Measurements from ENCODE around the gene PANK1. TPM values are rescaled to one million over a fixed set of nuclear protein-coding genes. Genes with fewer than 3 reads are reported as not detected.

PANK1 gene
- total RNA-seq, 1 experiment from 2014 or later = 24.0 TPM

GRCh38 chr10:89643812-89644690, 991 bp downstream of the PANK1 start:
- CTCF ChIA-PET = interaction anchor here (0.6 to 1.7 kb wide), 4 partner anchors 13 to 57 kb away, joined by 3 to 28 read pairs (median 4); partner anchors contain the start of gene KIF20B
- intact Hi-C loops (cut with micrococcal nuclease; ENCODE audit: unreplicated experiment) = loop anchor here (1.0 to 10.0 kb wide), 5 partner anchors 25 to 291 kb away; partner anchors contain the start of gene KIF20B
- BruUV-seq (replicated peaks) = TSS peak; percentile 98

GRCh38 chr10:89643431-89643811, 1.6 kb downstream of the PANK1 start:
- H3K4me1 Mint-ChIP-seq (ENCODE audit: low read depth, unreplicated experiment) = peaks cover 16% of the 10 kb centered on the region
- H3K4me1 ChIP-seq = peaks cover 25% of the 10 kb centered on the region
- no peak overlapping the region for H3K4me3 Mint-ChIP-seq (ENCODE audit: unreplicated experiment)
- peaks cover 6% of the 10 kb centered on the region for H3K36me3 Mint-ChIP-seq (ENCODE audit: insufficient read depth, unreplicated experiment)
- no peaks in the 10 kb centered on the region for H3K9me3 ChIP-seq
- ChIA-PET POLR2A (interaction anchor here (0.5 to 2.6 kb wide), 12 partner anchors 18 to 1945 kb away, joined by 3 to 54 read pairs (median 4); partner anchors contain the start of gene KIF20B), CTCF (interaction anchor here (0.6 to 1.7 kb wide), 4 partner anchors 12 to 58 kb away, joined by 3 to 28 read pairs (median 4); partner anchors contain the start of gene KIF20B)
- no TSS peak for BruUV-seq (replicated peaks)
- DNase-seq = no peak
- no peaks in the 10 kb centered on the region for H3K36me3 ChIP-seq (ENCODE audit: control insufficient read depth, insufficient read depth, low read length)
- H3K27me3 Mint-ChIP-seq (ENCODE audit: insufficient read depth, unreplicated experiment) = no peaks in the 10 kb centered on the region
- H3K27me3 ChIP-seq (replicated peaks; ENCODE audit: control insufficient read depth, insufficient read depth, low read length) = no peaks in the 10 kb centered on the region
- H3K27ac Mint-ChIP-seq (ENCODE audit: unreplicated experiment) = no peak overlapping the region
- no peaks in the 10 kb centered on the region for H3K9me3 Mint-ChIP-seq (ENCODE audit: unreplicated experiment)
- TF ChIP-seq, protein P1, sequence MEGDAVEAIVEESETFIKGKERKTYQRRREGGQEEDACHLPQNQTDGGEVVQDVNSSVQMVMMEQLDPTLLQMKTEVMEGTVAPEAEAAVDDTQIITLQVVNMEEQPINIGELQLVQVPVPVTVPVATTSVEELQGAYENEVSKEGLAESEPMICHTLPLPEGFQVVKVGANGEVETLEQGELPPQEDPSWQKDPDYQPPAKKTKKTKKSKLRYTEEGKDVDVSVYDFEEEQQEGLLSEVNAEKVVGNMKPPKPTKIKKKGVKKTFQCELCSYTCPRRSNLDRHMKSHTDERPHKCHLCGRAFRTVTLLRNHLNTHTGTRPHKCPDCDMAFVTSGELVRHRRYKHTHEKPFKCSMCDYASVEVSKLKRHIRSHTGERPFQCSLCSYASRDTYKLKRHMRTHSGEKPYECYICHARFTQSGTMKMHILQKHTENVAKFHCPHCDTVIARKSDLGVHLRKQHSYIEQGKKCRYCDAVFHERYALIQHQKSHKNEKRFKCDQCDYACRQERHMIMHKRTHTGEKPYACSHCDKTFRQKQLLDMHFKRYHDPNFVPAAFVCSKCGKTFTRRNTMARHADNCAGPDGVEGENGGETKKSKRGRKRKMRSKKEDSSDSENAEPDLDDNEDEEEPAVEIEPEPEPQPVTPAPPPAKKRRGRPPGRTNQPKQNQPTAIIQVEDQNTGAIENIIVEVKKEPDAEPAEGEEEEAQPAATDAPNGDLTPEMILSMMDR (IDR thresholded peaks at IDR 0.05; ENCODE audit: insufficient read depth in 1 of 2, low read depth in 1 of 2, low read length in 1 of 2, severe bottlenecking in 1 of 2, unreplicated experiment in 1 of 2) = no peak
- intact Hi-C loops (cut with micrococcal nuclease; ENCODE audit: unreplicated experiment) = loop anchor here (1.0 to 10.0 kb wide), 2 partner anchors 33 to 179 kb away; no protein-coding TSS in a partner anchor
- H3K4me3 ChIP-seq (ENCODE audit: low read depth, low read length) = peak overlapping the region; percentile 50

More at GRCh38 chr10:89643812-89644690, 991 bp downstream of the PANK1 start:
- Histone ChIP-seq H3K9me3 (peaks cover 3% of the 10 kb centered on the region; the same call in 1 of the 2 replicates), H3K4me3 (ENCODE audit: low read depth, low read length) (peak overlapping the region; percentile 83), H3K36me3 (ENCODE audit: control insufficient read depth, insufficient read depth, low read length) (no peaks in the 10 kb centered on the region), H3K27me3 (replicated peaks; ENCODE audit: control insufficient read depth, insufficient read depth, low read length) (no peaks in the 10 kb centered on the region), H3K4me1 (peaks cover 25% of the 10 kb centered on the region)
- peak; percentile 92 to 95 for DNase-seq
- POLR2A ChIA-PET = interaction anchor here (0.5 to 2.6 kb wide), 13 partner anchors 18 to 1945 kb away, joined by 3 to 54 read pairs (median 4); partner anchors contain the start of gene KIF20B
- Mint-ChIP-seq H3K27me3 (ENCODE audit: insufficient read depth, unreplicated experiment) (no peaks in the 10 kb centered on the region), H3K4me3 (ENCODE audit: unreplicated experiment) (no peak overlapping the region), H3K27ac (ENCODE audit: unreplicated experiment) (no peak overlapping the region), H3K36me3 (ENCODE audit: insufficient read depth, unreplicated experiment) (peaks cover 6% of the 10 kb centered on the region), H3K9me3 (ENCODE audit: unreplicated experiment) (no peaks in the 10 kb centered on the region), H3K4me1 (ENCODE audit: low read depth, unreplicated experiment) (peaks cover 16% of the 10 kb centered on the region)
- TF ChIP-seq, protein P1 (IDR thresholded peaks at IDR 0.05; ENCODE audit: insufficient read depth in 1 of 2, low read depth in 1 of 2, low read length in 1 of 2, severe bottlenecking in 1 of 2, unreplicated experiment in 1 of 2) = no peak

DNA sequence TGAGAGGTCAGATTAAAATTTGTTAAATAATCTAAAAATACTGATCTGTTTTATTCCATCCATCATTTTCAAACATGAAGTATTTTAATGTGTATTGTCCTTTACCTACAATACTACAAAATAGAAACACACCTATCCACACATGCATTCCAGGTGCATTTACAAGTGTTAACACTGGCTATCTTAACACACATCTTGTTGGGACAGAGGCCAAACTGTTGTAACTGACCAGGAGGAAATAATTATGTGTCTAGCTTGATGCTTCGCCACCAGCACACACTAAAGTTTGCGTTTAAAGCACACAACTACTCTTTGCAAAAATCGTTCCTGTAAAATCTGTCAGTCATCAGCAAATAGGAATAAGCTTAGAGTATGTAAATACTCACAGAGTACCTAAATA, 2.8 kb downstream of the PANK1 start:
- H3K27me3 Mint-ChIP-seq (ENCODE audit: insufficient read depth, unreplicated experiment) = no peaks in the 10 kb centered on the region
- Histone ChIP-seq H3K4me1 (peaks cover 22% of the 10 kb centered on the region), H3K36me3 (ENCODE audit: control insufficient read depth, insufficient read depth, low read length) (no peaks in the 10 kb centered on the region; the same call in 1 of the 2 replicates), H3K9me3 (no peaks in the 10 kb centered on the region), H3K27me3 (replicated peaks; ENCODE audit: control insufficient read depth, insufficient read depth, low read length) (no peaks in the 10 kb centered on the region), H3K4me3 (ENCODE audit: low read depth, low read length) (no peak overlapping the region)
- no peak overlapping the region for H3K27ac Mint-ChIP-seq (ENCODE audit: unreplicated experiment)
- H3K9me3 Mint-ChIP-seq (ENCODE audit: unreplicated experiment) = no peaks in the 10 kb centered on the region
- DNase-seq = no peak
- intact Hi-C loops (cut with micrococcal nuclease; ENCODE audit: unreplicated experiment) = loop anchor here (10.0 kb wide), 1 partner anchor 177 kb away; no protein-coding TSS in a partner anchor
- H3K4me1 Mint-ChIP-seq (ENCODE audit: low read depth, unreplicated experiment) = peaks cover 16% of the 10 kb centered on the region
- no TSS peak for BruUV-seq (replicated peaks)
- no peak overlapping the region for H3K4me3 Mint-ChIP-seq (ENCODE audit: unreplicated experiment)
- TF ChIP-seq, protein P1 (IDR thresholded peaks at IDR 0.05; ENCODE audit: insufficient read depth in 1 of 2, low read depth in 1 of 2, low read length in 1 of 2, severe bottlenecking in 1 of 2, unreplicated experiment in 1 of 2) = no peak
- CTCF ChIA-PET = no interaction called here
- POLR2A ChIA-PET = no interaction called here
- H3K36me3 Mint-ChIP-seq (ENCODE audit: insufficient read depth, unreplicated experiment) = peaks cover 6% of the 10 kb centered on the region

All from Caco-2 (cell line).